Ectodermal cell (in vitro differentiated cells): Measurements from ENCODE around the gene HNRNPF.

Experiments used
- H3K27ac ChIP-seq: 2 replicates; pipeline ENCODE4 v1.7.0; 2013; ENCODE audit warnings: mild to moderate bottlenecking, low read depth, low read length; ENCODE audit not compliant: insufficient read depth, poor library complexity, severe bottlenecking
- H3K27me3 ChIP-seq: 2 replicates; pipeline ENCODE4 v1.7.0; 2013; ENCODE audit warnings: mild to moderate bottlenecking, low read length; ENCODE audit not compliant: insufficient read depth, control insufficient read depth, poor library complexity, severe bottlenecking
- H3K36me3 ChIP-seq: one replicate; pipeline ENCODE4 v1.7.0; 2013; ENCODE audit warnings: low read length; ENCODE audit not compliant: control insufficient read depth, insufficient read depth
- H3K4me1 ChIP-seq: one replicate; pipeline ENCODE4 v1.7.0; 2013; ENCODE audit warnings: low read length; ENCODE audit not compliant: control insufficient read depth, insufficient read depth
- H3K4me3 ChIP-seq: 2 replicates; pipeline ENCODE4 v1.7.0; 2013; ENCODE audit warnings: low read depth, low read length, control low read depth; ENCODE audit not compliant: insufficient read depth
- H3K9me3 ChIP-seq: 2 replicates; pipeline ENCODE4 v1.7.0; 2013; ENCODE audit warnings: mild to moderate bottlenecking, low read length, moderate library complexity; ENCODE audit not compliant: control insufficient read depth
- WGBS, 2 experiments: methylation state at CpG; one replicate each; pipeline ENCODE4 v1.1.7; 2013; ENCODE audit warnings: missing lambda C conversion rate in 2 of 2; 5-methylcytosine and 5-hydroxymethylcytosine counted together

HNRNPF gene

DNA sequence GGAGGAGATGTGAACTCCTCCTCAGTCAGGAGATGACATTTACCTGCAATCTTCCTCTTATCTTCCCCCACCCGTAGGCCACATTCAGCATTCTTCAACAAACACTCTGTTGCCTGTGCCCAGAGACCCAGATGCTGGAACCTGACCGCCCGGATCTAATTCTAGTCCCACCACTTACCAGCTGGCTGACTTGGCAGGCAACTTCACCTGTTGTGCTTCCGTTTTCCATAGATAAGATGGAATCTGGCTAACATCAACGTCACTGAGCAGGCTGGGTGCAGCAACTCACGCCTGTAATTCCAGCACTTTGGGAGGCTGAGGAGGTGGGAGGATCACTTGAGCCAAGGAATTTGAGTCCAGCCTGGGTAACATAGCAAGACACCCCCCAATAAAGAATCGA lies 58.8 kb downstream of the HNRNPF start:
- Histone ChIP-seq H3K27me3 (no peaks in the 10 kb centered on the region), H3K4me1 (no peaks in the 10 kb centered on the region), H3K27ac (no peak overlapping the region), H3K4me3 (no peak overlapping the region), H3K36me3 (no peaks in the 10 kb centered on the region), H3K9me3 (no peaks in the 10 kb centered on the region)
- 86 to 90% methylated on average over 7 of the region's 7 CpGs for WGBS, 2 experiments

DNA sequence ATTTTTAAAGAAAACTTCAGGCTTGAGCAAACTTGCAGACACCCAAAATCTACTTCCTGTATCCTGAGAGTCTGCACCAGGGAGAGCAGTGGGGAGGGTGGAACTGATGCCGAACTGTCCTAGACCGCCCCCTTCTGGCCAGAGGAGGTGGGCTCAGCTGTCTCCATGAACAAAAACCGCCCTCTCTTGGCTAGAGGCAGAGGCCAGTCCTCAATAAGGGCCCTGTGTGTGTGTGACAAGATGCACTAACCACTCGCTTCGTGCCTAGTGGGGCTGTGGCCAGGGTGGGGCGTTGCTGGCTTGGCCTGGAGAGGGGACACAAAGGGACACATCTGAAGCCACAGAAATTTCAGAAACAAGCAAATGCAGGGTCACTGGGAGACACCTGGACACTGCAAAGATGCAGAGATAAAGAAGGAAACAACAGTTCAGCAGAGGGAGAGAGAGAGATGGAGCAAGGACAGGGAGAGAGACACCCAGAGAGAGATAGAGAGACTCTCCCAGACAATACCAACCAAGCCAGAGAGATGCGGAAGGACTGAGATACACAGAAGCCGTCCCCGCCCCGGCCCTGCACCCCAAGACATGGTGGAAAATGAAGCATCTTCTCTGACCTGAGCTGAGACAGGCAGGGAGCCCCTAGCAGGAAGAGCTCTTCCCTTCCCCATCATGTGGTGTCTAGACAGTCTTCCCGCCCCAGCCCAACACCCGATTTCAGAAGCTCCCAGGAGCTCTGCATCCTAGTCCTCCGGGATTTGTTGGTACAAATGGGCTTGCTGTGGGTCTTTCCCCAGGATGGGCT lies 60.3 kb downstream of the HNRNPF start:
- H3K27ac ChIP-seq = no peak overlapping the region
- no peaks in the 10 kb centered on the region for H3K9me3 ChIP-seq
- no peaks in the 10 kb centered on the region for H3K36me3 ChIP-seq
- H3K4me3 ChIP-seq = no peak overlapping the region
- 52% methylated on average over 13 of the region's 13 CpGs for WGBS, 2 experiments
- H3K27me3 ChIP-seq = no peaks in the 10 kb centered on the region
- H3K4me1 ChIP-seq = no peaks in the 10 kb centered on the region

DNA sequence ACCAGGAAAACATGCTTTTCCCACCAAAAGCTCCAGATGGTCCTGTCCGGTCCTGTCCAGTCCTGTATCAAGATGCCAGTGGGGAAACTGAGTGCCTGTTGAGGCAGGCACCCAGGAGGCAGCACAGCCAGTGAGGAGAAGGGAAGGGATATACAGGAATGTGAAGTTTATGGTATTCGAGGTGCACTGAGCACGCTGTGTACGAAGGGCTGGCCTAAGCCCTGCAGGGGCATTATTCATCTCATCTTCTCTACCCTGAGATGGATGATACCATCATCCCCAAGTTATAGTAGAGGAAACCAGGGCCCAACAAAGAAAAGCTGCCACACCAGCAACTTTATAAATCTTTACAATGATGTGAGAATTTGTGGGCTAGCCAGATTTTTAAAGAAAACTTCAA lies 61.0 kb downstream of the HNRNPF start:
- 94% methylated on average over 4 of the region's 4 CpGs for WGBS, 2 experiments
- no peak overlapping the region for H3K4me3 ChIP-seq
- no peaks in the 10 kb centered on the region for H3K4me1 ChIP-seq
- H3K27ac ChIP-seq = no peak overlapping the region
- H3K27me3 ChIP-seq = no peaks in the 10 kb centered on the region
- no peaks in the 10 kb centered on the region for H3K36me3 ChIP-seq
- H3K9me3 ChIP-seq = no peaks in the 10 kb centered on the region

DNA sequence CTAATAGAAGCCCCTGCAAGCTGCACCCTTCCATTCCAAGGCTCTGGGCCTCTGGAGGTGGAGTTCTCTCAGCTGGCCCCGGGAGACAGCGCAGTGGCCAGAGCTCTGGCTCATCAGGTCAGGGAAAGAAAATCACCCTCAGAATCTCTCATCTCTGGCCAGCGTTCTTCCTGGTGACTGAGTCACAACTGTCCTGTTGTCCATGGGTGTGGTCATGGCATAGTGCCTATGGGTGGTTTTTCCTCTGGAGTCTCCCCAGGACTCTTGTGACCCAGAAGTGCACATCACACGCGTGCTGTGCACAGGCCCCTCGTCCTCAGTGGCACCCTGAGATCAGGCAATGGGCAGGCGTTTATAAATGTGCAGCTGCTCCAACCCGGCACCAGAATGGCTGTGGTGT lies 64.9 kb downstream of the HNRNPF start:
- 93 to 95% methylated on average over 8 of the region's 8 CpGs for WGBS, 2 experiments
- Histone ChIP-seq H3K27me3 (no peaks in the 10 kb centered on the region), H3K4me3 (no peak overlapping the region), H3K9me3 (no peaks in the 10 kb centered on the region), H3K36me3 (no peaks in the 10 kb centered on the region), H3K27ac (no peak overlapping the region), H3K4me1 (peaks cover 5% of the 10 kb centered on the region)

DNA sequence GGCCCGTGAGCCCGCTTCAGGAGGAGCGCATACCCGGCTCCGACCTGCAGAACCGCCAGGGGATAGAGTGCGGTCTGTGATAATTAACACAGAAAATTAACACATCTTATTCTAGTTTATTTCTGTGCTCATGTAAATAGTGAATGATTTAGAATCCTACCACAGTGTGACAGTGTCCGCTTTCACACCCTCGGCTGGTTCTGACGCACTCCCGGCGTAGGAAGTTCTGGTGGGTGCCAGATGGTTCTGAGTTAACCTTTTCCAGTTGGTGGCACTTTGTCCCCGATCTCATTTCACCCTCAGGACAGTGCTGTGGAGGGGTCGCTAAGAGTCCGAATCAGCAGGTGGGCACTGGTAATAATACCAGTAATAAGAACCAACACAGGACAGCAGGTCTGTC lies 65.9 kb downstream of the HNRNPF start:
- Histone ChIP-seq H3K27ac (no peak overlapping the region), H3K9me3 (no peaks in the 10 kb centered on the region), H3K4me1 (peaks cover 11% of the 10 kb centered on the region), H3K4me3 (no peak overlapping the region), H3K36me3 (no peaks in the 10 kb centered on the region), H3K27me3 (no peaks in the 10 kb centered on the region)
- 97% methylated on average over 15 of the region's 15 CpGs for WGBS, 2 experiments

DNA sequence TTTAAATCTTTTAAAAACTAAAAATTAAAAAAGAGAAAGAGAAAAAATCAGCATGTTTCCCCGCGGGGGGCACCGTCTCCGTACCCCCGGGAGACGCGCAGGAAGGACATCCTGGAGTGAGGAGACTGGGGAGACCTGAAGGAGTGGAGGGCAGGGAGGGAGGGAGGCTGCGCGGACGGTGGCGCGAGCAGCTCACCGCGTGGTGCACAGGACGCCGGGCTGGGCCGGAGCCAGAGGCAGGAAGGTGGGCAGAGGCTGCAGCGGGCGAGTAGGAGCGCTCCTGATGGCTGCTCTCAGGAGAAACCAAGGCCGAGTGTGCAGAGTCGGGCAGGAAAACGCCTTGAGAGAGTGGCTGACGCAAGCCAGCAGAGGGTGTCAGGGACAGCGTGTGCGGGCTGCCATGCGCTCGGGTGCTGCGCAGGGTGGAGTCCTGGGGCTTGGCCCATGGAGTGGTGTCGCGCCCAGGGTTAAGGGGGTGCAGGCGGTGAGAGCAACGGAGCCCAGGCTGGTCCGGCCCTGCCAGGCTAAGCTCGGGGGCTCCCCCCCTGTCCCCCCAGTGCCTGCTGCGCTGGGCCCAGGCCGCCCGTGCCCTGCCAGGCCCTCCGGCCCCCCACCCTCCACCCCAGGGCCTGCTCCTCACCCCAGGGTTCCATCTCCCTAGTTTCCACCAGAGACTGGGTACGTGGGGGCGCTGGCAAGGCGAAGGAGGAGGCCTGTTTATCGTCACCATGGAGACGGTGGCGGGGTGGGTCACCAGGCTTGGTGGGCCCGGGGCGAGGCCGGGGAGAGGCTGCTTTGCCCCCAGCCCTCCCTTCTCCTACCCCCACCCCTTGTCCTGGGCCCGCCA lies 66.5 kb downstream of the HNRNPF start:
- Histone ChIP-seq H3K4me1 (peaks cover 11% of the 10 kb centered on the region), H3K27ac (no peak overlapping the region), H3K4me3 (no peak overlapping the region), H3K27me3 (no peaks in the 10 kb centered on the region), H3K9me3 (no peaks in the 10 kb centered on the region), H3K36me3 (no peaks in the 10 kb centered on the region)
- 94 to 96% methylated on average over 49 of the region's 49 CpGs for WGBS, 2 experiments

DNA sequence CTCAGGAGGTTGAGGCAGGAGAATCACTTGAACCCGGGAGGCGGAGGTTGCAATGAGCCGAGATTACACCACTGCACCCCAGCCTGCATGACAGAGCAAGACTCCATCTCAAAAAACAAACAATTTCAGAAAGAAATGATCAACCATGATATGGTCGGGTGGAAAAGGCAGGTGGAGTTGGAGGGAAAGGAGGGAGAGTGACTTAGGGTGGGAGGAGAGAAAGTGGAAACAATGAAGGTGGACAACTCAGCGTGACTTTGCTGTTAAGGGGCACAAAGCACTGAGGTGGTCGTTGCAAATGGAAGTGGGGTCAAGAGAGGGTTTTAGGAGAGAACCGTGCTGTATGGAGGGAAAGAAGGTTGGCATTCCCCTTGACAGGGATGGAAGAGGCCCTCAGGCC lies 67.5 kb downstream of the HNRNPF start:
- Histone ChIP-seq H3K27ac (no peak overlapping the region), H3K4me1 (peaks cover 18% of the 10 kb centered on the region), H3K27me3 (no peaks in the 10 kb centered on the region), H3K9me3 (no peaks in the 10 kb centered on the region), H3K4me3 (no peak overlapping the region), H3K36me3 (no peaks in the 10 kb centered on the region)
- WGBS, 2 experiments = 87 to 92% methylated on average over 7 of the region's 7 CpGs

DNA sequence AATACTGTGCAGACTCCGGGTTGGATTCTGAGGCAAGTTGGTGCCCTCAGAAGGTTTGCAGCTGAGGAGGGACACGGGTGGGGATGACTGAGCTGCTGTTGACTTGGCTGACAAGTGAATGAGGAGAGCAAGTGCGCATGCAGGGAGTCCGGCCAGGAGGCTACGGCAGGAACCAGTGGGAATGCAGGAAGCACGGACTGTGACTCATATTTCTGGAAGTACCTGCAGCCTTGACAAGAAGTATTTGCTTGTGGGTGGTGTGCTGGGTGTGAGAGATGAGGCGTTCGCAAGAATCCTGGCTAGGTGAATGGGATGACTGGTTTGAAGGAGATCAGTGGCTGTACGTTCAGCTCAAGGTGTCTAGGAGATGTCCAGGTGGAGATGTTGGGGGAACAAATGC lies 68.4 kb downstream of the HNRNPF start:
- Histone ChIP-seq H3K27me3 (no peaks in the 10 kb centered on the region), H3K4me1 (peaks cover 18% of the 10 kb centered on the region), H3K36me3 (no peaks in the 10 kb centered on the region), H3K9me3 (no peaks in the 10 kb centered on the region), H3K27ac (no peak overlapping the region), H3K4me3 (no peak overlapping the region)
- WGBS, 2 experiments = 94 to 95% methylated on average over 9 of the region's 9 CpGs

DNA sequence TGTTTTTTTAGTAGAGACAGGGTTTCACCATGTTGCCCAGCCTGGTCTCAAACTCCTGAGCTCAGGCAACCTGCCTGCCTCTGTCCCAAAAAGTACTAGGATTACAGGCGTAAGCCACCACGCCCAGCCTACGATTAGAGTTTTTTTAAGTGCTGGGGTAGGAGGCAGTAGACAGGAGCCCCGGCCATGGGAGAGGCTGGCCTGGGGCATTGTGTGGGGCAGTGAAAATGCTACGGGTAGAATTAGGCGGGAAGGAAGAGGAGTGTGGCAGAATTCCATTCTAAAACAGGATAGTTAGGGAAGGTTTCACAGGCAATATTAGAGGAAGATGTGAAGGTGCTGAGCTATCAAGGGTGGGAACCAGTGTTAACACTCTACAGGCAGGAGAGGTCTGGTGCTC lies 68.9 kb downstream of the HNRNPF start:
- Histone ChIP-seq H3K36me3 (no peaks in the 10 kb centered on the region), H3K4me3 (no peak overlapping the region), H3K9me3 (no peaks in the 10 kb centered on the region), H3K4me1 (peaks cover 18% of the 10 kb centered on the region), H3K27me3 (no peaks in the 10 kb centered on the region), H3K27ac (no peak overlapping the region)
- WGBS, 2 experiments = 91 to 95% methylated on average over 6 of the region's 6 CpGs

DNA sequence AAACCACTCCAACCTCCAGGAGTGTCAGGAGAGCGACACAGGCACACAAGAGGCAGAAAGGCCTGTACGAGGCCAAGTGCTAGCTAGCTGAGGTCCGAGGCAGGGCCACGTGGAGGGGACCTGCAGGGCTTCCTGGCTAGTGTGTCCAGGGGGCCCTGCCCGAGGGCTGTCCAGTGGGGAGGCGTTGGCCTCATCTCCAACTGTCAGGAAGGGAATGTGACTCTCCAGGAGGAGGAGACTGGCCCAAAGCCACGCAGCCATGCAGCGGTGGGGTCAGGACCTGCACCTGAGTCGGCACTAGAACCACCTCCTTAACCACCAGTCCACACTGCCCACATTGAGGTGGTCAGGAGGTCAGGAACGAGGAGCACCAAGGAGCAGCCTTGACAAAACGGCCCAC lies 69.8 kb downstream of the HNRNPF start:
- Histone ChIP-seq H3K36me3 (no peaks in the 10 kb centered on the region), H3K4me1 (peaks cover 18% of the 10 kb centered on the region), H3K27ac (no peak overlapping the region), H3K27me3 (no peaks in the 10 kb centered on the region), H3K9me3 (no peaks in the 10 kb centered on the region), H3K4me3 (no peak overlapping the region)
- WGBS, 2 experiments = 92 to 93% methylated on average over 11 of the region's 11 CpGs
